Measurements from ENCODE around the gene NELL1.

The NELL1 gene

DNA sequence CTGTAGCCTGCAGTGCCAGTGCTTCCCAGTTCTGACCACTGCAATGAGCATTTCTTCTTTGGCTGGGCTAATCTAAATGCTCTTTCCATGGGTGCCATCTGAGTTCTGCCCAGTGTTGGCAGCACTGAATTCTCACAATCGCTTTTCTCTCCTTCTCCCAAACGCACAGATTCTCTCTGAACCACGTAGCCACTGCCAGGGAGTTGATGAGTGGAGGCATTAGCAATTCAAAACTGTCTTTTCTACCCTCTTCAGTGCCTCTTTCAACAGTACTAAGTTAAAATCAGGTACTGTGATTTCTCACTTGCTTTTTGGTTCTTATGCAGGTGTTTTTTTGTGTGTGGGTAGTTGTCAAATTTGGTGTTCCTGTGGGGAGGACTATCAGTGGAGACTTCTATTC, 778.5 kb downstream of the NELL1 start:
- DNase-seq: no peak

DNA sequence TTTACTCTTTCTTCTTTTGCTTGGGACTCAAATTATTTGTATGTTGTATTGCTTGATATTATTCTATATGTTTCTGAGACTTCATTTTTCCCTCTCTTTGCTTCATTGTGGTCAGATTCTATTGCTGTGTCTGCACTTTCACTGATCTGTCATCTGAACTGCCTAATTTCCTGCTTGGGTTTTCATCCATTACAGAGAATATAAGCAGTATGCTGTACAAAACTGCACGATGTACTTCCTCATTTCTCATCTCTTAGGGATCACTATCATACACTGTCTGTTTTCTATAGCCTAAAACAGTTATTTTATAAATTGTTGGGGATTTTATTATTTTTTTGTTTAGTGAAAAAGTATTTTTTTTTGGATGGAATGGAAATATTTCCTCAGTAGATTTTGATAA, 786.8 kb downstream of the NELL1 start:
- peak; percentile 75 for DNase-seq

DNA sequence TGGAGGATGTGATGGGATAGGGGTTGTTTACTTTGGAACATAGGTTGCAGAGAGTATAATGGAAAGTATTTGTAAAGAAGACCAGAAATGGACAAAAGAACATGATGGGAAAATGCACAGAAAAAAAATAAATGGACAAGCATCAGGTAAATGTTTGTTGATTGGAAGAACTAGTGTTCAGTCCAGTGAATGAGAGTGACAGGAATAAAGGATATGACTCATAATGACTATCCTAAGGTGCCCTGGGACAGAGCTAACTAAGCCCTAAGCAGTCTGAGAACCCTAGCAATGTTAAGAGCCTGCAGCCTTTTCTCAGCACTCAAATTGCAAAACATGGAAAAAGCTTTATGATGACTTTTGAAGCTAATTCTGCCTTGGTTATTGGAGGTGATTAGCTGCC, 790.7 kb downstream of the NELL1 start:
- DNase-seq: no peak

DNA sequence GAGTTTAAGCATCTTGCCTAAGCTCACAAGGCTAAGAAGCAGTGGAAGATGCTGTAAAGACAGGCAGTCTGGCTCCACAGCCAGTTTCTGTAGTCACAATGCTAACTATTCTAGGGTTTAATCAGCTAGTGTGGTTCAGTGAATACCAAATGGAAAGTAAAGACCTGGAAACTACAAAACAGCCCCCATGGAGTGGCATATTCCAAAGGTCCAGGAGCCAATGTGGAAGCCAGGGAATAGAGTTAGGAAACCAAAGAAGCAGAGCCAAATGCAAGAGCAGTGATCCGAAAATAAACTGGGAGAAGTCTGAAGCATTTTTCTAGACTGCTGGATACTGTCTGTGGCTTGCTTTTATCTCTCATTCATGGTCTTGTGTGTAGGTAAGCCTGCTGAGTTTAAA, 792.3 kb downstream of the NELL1 start:
- no peak for DNase-seq

DNA sequence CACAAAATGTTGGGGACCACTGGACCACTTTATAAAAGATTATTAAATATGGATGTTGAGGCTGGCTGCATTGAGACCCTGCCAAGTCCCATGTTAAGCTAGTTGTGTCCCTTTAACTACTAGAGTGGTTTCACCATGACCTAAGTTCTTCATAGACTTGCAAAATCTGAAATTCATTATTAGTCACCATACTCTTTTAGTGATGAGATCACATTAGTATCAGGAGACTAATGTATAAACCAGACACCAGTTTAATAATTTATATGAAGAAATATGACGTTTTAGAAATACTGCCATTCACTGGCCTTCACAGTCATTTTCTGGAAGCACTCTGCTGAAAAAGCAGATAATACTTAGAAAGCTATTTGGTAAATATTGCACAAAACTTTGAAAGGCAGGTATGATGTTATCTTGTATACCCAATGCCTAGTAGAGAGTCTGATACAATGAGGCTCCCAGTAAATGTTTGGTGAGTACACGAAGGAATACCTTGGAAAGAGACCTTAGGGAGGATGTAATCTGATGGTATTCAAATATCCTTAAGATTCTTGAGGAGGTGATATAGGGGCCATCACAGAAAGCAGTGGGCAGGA, 795.3 kb downstream of the NELL1 start:
- no peak for DNase-seq

DNA sequence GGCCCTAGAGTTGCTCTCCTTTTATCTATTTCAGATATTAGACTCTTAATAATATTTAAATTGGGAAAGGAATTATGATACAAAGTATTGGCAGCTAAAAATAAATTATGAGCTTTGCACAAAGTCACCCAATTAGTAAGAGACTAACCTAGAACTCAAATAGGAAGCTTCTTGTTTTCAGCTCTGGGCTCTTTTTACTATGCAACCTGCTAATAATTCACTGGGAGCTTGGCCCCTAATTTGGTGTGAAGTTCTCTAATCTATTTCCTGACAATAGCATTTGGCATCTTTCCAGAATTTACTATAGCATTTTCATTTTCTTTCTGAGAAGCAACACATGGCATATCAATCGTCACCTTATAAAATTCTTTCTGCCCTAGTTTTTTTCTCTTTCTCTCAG, 795.8 kb downstream of the NELL1 start:
- peak; percentile 48 for DNase-seq

DNA sequence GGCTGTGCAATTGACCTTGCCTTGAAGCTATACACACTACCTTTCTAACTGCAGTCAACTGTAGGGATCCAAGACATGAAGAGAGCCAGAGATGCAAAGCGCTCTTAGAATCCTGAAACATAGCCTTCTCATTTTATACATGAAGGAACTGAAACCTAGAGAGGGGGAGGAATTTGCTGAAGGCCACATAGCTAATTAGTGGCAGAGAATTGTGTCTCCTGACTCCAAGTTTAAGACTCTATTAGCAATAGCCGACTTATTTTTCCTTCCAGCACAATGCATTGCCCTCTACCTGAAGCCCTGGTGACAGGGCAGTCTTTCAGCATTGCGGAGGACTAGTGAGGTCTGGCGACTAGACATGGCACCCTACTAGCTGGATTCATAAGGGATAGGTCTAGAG, 796.5 kb downstream of the NELL1 start:
- no peak for DNase-seq

DNA sequence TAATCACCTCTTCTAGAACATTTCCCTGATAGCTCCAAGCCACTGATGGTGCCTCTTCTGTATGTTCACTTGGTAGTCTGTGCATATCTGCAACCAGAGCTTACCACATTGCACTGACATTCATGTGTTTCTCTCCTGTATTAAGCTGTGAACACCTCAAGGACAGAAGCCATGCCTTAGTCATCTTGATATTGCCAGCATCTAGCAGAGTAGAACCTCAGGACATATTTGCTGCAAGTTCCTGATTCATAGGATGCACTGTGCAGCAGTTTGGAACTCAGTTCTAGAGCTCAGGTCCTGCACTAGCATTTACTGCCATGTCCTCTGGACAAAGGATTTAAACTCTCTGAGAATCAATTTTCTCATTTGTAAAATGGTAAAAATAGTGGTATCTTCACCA, 801.1 kb downstream of the NELL1 start:
- DNase-seq: no peak

DNA sequence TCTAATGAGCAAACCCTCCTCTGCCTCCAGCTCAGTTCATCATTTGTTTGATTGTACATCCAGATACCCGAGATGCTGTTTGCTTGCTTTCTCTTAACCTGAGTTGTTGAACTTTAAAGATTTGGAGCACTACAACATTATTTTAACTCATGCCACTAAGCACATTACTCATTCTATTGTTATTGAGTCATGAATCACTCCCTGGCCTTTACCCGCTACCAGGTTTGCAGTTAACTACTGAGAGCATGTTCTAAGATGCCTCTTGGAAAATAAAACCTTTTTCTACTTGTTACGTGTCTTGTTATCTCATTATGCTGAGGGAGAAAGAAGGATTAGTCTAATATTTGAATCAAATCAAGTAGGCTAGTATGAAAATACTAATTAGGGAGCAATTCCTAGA, 802.9 kb downstream of the NELL1 start:
- DNase-seq: no peak

DNA sequence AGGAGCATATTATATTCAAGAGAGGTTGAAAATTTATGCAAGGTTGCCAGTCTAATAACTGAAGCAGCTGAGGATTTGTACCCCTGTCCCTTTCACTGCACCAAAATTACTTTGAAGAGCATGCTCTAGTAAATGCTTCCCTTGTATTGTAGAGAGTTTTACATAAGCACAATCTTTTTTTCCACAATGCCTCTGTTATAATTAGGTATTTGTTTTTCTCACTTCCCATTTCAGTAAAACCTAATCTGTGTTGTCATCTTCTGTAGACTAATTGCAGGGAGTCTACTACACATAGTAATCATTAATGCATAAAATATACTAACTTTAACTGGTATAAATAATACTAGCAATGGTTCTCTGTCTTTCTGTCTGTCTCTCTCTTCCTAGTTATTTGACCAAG, 805.1 kb downstream of the NELL1 start:
- DNase-seq: no peak

DNA sequence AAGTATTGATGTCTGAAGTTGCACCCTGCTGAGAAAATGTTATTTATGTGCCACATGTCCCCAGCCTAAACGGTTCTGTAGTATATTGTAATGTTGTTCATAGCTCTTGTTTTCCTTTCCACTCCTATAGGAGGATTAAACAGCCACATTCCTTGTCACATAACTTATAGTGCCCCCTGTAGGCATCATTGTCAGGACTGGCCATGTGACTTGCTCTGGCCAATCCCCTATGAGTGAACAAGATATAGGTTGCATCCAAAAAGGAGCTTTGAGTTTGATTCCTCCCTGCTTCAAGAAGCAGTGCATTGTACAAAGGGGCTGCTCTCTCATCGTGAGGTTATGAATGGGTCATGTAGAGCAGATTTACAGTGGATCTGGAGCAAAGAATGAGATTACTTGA, 805.9 kb downstream of the NELL1 start:
- DNase-seq: no peak

DNA sequence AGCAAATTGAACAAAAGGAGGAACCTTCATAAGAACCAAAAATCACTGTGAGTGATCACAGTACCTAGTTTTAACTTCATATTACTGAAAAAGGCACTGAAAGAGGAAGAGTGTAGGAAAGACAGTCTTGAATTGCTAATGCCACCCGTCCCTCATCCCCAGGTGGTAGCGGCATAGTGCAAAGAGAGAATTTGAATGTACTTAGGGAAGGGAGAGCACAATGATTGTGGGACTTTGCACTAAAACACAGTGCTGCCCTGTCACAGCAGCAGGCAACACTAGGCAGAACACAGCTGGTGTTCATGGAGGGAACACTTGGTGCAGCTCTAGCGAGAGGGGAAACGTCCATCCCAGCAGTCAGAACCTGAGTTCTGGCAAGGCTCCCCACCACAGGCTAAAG, 807.2 kb downstream of the NELL1 start:
- DNase-seq: no peak

DNA sequence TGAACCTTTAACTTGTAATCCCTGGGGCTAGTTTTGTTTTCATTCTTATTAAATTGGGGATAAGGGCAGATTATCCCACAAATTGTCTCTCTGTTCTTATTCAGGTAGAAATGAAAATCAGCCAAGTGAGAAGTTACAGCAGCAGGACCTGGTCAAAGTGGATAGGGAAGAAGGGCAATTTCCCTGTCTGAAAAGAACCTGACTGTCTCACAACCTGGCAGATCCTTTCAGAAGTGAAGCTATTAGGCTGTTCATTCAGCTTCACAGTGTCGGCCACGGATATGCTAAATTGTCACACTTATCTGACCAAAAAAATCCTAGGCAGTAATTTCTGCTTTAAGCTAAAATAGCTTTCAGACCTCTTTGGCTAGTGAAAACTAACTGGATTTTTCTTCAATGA, 810.9 kb downstream of the NELL1 start:
- no peak for DNase-seq

DNA sequence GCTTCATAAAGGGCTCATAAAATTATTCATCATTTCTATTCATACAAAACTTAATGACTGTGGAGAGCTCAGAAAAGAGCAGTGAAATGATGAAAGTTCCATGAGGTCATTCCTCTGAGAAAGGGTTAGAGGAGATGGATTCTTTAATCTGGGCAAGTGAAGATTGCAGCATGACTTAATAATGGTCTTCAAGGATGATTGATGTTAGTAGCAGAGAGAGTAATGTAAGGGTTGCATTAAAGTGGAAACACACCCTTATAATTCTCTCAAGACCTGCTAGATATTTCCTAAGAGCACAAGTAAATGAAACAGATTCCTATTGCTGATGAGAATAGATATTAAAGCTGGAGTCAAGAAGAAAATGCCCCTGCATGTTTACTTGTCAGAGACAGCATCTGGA, 811.9 kb downstream of the NELL1 start:
- no peak for DNase-seq

DNA sequence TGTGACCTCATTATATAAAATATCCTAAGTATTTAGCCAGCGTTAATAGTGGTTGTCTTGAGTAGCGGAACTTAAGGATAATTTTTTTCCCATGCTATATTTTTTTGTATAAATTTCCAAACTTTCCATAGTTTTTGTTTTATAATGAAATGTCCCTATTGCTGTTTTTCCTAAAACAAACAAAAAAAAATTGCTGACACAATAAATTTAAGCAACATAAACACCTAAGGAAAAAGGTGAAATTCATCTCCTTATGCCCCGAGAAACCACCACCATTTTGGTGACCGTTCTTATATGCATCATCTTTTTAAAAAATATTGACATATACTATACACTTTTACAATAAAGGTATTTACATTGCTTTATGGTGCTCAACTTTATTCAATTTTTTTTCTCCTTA, 814.7 kb downstream of the NELL1 start:
- no peak for DNase-seq

DNA sequence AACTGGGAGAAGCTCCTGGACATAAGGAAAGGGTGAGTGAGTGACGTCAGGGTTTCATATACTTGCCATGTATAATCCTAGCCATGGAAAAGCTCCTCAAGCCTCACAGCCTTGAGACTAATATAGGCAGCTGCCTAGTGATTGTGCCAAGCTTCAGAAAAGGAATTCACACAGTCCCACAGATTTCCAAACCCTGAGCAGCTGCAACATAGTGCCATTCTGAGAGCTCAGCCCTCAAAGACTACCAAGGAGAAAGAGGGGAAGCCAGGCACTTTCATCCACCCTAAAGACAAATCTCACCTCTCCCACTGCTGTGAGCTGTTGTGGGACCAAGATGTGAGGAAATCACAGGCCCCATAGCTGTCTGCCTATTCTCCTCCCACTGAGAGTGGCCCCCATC, 815.6 kb downstream of the NELL1 start:
- DNase-seq: no peak

DNA sequence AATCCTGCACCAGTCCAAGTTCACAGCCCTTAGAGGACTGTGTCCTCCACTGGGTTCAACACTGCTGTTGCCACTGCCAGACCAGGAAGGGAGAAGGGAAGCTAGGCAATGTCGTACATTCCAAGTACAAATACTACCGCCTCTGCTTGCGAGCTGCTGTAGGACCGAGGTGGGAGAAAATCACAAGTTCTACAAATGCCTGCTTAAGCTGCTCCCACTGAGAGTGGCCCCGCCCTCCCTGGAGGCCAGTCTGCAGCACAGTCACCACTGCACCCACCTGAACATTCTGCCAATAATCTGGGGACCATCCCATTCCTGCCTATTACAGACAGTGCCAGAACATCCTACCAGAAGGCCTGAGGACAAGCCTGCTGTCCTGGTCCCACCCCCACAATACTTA, 816.0 kb downstream of the NELL1 start:
- no peak for DNase-seq

DNA sequence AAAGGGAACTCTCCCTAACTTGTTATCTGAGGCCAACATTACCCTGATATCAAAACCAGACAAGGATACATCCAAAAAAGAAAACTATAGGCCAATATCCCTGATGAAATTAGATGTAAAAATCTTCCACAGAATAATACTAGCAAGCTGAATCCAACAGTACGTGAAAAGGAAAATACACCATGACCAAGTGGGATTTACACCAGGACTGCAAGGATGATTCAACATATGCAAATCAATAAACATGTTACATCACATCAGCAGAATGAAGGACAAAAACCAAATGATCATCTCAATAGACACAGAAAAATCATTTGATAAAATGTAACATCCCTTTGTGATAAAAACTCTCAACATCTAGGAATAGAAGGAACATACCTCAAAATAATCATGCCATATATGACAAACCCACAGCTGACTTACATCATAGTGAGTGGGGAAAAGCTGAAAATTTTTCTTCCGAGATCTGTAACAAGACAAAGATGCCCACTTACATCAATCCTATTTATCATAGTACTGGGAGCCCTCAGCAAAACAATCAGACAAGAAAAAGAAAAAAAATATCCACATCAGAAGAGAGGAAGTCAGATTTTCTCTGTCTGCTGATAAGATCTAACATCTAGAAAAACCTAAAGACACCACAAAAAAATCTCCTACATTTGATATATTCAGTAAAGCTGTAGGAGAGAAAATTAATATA, 820.2 kb downstream of the NELL1 start:
- peak; percentile 38 for DNase-seq

DNA sequence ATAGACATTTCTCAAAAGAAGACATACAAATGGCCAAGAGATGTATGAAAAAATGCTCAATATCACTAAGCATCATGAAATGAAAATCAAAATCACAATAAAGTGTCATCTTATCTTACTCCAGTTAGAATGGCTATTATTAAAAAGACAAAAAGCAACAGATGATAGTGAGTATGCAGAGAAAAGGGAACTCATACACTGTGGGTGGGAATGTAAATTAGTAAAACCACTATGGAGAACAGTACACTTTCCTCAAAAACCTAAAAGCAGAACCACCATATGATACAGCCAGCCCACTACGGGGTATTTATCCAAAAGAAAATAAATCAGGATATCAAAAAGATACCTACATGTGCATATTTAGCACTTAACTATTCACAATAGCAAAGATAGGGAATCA, 823.5 kb downstream of the NELL1 start:
- DNase-seq: no peak

DNA sequence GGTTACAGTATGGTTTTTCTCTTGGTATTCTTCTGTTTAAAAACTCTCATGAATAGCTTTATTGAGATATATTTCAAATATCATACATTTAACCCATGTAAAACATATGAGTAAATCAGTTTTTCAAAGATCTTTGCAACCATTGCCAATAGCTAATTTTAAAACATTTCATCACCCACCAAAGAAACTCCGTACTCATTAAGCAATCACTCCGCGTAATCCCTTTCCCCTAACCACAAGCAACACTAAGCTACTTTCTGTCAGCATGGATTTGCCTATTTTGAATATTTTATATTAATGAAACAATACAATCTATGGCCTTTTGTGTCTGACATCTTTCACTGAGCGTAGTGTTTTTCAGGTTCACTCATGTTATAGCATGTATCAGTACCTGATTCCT, 825.6 kb downstream of the NELL1 start:
- no peak for DNase-seq

DNA sequence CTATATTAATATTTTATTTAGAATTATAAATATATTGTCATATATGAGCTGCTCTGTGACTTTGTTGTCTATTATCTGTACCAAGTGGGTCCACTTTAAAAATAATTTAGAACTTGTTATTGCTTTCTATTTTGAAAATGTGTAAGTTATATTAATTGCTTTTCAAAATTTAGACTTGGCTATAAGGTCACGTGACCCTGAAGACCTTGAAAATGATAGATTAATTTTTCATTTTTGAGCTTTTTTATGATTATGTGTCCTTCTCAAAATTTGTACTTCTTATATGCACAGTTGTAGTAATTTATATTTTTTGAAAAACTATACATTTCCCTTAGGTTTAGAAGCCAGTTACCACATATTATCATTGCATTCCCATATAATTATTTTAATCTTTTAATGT, 826.5 kb downstream of the NELL1 start:
- no peak for DNase-seq

DNA sequence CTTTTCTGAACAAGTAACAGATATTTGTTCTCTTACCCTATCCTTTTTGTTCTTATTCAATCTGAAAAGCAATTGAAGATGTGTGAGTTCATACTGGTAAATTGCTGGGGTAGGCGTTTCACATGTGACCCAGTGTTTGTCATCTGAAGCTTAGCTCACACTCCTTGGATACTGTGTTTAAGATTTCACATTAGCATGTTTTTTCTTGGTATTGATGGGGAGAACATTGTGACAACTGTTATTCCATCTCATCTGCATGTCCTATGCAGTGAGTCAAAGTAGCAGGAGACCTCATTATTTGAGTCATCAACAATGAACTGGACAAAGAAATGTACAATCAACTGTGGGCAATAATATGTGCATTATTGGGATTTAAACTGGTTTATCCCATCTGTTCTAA, 831.9 kb downstream of the NELL1 start:
- no peak for DNase-seq

DNA sequence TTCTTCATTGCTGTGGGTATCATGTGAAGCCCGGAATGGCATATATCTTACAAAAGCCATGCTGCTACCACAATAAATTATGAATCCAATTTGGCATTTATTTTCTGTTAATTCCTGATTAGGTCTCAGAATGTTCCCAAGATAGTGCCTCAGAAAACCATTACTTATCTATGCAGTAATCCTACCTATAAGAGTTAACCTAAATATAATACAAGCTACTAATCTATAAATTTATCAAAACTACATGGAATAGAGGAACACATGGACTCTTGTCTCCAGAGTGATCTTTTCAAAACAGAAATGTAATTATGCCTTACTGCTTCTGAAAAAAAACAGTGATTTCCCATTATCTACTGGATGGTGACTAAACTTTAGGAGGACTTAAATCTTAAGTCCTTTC, 835.7 kb downstream of the NELL1 start:
- DNase-seq: no peak

DNA sequence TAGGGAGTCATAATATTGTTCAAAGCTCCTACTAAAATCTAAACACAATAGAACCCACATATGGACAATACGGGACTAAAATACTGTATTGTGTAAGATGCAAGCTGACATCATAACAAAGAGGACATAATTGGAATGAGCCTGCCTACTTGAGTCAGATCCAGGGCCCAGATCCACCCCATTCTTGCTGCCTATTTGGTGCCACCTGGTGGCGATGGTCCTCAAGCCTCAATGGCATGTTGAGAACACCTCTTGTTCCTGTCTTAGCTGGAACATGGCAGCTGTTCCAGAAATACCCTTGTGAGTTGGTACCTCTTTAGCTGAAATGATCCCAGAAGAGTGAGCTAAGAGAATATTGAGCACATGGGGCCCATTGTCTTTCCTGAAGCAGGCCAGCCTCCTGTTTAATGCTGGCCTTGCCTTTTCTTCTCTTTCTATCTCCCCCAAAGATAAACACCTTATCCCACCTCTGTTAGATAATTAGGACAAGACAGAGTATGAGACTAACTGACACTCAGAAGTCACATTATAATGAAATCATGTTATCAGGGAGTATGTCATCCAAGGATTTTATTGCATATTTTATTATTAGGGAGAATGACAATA, 842.6 kb downstream of the NELL1 start:
- DNase-seq: peak; percentile 90

DNA sequence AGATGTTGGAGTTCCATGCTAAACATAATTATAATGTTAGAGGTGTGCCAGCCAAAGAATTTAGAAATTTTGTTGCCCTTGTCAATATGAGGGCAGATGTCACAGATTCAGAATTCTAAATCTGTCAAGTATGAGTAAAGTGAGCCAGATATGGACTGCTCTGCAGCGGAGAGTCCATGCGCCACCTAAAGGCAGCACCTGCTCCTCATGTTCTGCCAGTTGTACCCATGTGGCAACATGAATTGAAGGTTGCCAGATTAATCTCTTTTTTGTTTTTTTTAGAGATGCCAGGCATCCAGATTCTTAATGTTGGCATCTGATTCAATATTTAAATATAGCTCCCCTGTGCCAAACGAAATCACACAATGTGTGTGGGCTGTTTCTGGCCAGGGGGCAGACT, 844.9 kb downstream of the NELL1 start:
- peak; percentile 68 for DNase-seq
